ENCODE measurements around the gene ZDHHC8. TPM values are rescaled to one million over a fixed set of nuclear protein-coding genes. Genes with fewer than 3 reads are reported as not detected.

The ZDHHC8 gene
- total RNA-seq, 1 experiment from 2014 or later = 89.3 TPM

- CTCF ChIA-PET = no interaction called here
These were observed 33.3 kb downstream of the ZDHHC8 start for GRCh38 chr22:20164863-20165262.

GRCh38 chr22:20165421-20165820 lies 33.8 kb downstream of the ZDHHC8 start:
- no peaks in the 10 kb centered on the region for H3K4me1 ChIP-seq (ENCODE audit: control insufficient read depth in 1 of 2, insufficient read depth in 2 of 2, low read length in 2 of 2)
- no peaks in the 10 kb centered on the region for H4K20me1 ChIP-seq (ENCODE audit: insufficient read depth)
- H3K9me2 ChIP-seq (ENCODE audit: insufficient read depth) = no peaks in the 10 kb centered on the region
- ATAC-seq (no peak), DNase-seq (ENCODE audit: low read depth, low spot score) (no peak)
- ChIA-PET CTCF (no interaction called here), POLR2A (no interaction called here), RAD21 (ENCODE audit: low non-redundant PET in 1 of 2, low total read pairs in 2 of 2, uncharacterized antibody in 2 of 2, unreplicated experiment in 2 of 2) (no interaction called here)
- no peak for TF ChIP-seq EGR1 (IDR thresholded peaks at IDR 0.05; ENCODE audit: low read depth)
- no peak for TF ChIP-seq EZH2 (IDR thresholded peaks at IDR 0.05)
- TF ChIP-seq YY1 (IDR thresholded peaks at IDR 0.05; ENCODE audit: extremely low read depth, insufficient replicate concordance, low read depth, low read length) = no peak
- no peak for TF ChIP-seq SP1 (IDR thresholded peaks at IDR 0.05; ENCODE audit: low read depth)
- TF ChIP-seq SRF (IDR thresholded peaks at IDR 0.05; ENCODE audit: low read depth) = no peak
- no peak for TF ChIP-seq TCF7L2 (IDR thresholded peaks at IDR 0.05; ENCODE audit: borderline replicate concordance, extremely low read depth, insufficient read depth, insufficient read length)
- no peak overlapping the region for H3K9ac ChIP-seq (ENCODE audit: low read length)
- BruUV-seq (replicated peaks) = no TSS peak
- no peak overlapping the region for H2AFZ ChIP-seq (ENCODE audit: low read depth, low read length, poor library complexity, severe bottlenecking)
- no peak overlapping the region for H3K4me2 ChIP-seq (ENCODE audit: low read length)
- H3K4me3 ChIP-seq (replicated peaks in 1 of 2; ENCODE audit: low read depth in 1 of 2, low read length in 2 of 2) = no peak overlapping the region
- H3K79me2 ChIP-seq (ENCODE audit: insufficient read depth, low read length) = no peaks in the 10 kb centered on the region
- no peaks in the 10 kb centered on the region for H3K27me3 ChIP-seq (ENCODE audit: insufficient read depth, low read length)
- intact Hi-C loops (cut with micrococcal nuclease) = no loop called here
- no peaks in the 10 kb centered on the region for H3K36me3 ChIP-seq (ENCODE audit: control insufficient read depth in 1 of 2, insufficient read depth in 2 of 2, low read length in 2 of 2)
- no peaks in the 10 kb centered on the region for H3K9me3 ChIP-seq (ENCODE audit: control insufficient read depth in 1 of 2, insufficient read depth in 1 of 2, low read depth in 1 of 2, low read length in 2 of 2)
- H3K27ac ChIP-seq (ENCODE audit: low read depth, low read length) = no peak overlapping the region

More at GRCh38 chr22:20164863-20165262, 33.3 kb downstream of the ZDHHC8 start:
- Histone ChIP-seq H3K9ac (ENCODE audit: low read length) (no peak overlapping the region), H3K27ac (ENCODE audit: low read depth, low read length) (no peak overlapping the region), H2AFZ (ENCODE audit: low read depth, low read length, poor library complexity, severe bottlenecking) (no peak overlapping the region), H4K20me1 (ENCODE audit: insufficient read depth) (no peaks in the 10 kb centered on the region), H3K4me2 (ENCODE audit: low read length) (no peak overlapping the region), H3K27me3 (ENCODE audit: insufficient read depth, low read length) (no peaks in the 10 kb centered on the region), H3K9me2 (ENCODE audit: insufficient read depth) (no peaks in the 10 kb centered on the region), H3K36me3 (ENCODE audit: control insufficient read depth in 1 of 2, insufficient read depth in 2 of 2, low read length in 2 of 2) (no peaks in the 10 kb centered on the region), H3K4me3 (replicated peaks in 1 of 2; ENCODE audit: low read depth in 1 of 2, low read length in 2 of 2) (no peak overlapping the region), H3K4me1 (ENCODE audit: control insufficient read depth in 1 of 2, insufficient read depth in 2 of 2, low read length in 2 of 2) (no peaks in the 10 kb centered on the region), H3K79me2 (ENCODE audit: insufficient read depth, low read length) (no peaks in the 10 kb centered on the region), H3K9me3 (ENCODE audit: control insufficient read depth in 1 of 2, insufficient read depth in 1 of 2, low read depth in 1 of 2, low read length in 2 of 2) (no peaks in the 10 kb centered on the region)
- DNase-seq (ENCODE audit: low read depth, low spot score) (no peak), ATAC-seq (no peak)
- ChIA-PET RAD21 (ENCODE audit: low non-redundant PET in 1 of 2, low total read pairs in 2 of 2, uncharacterized antibody in 2 of 2, unreplicated experiment in 2 of 2) (no interaction called here), POLR2A (no interaction called here)
- BruUV-seq (replicated peaks) = no TSS peak
- no peak for TF ChIP-seq ZNF274 (IDR thresholded peaks at IDR 0.05; ENCODE audit: low read depth, low read length)
- no peak for TF ChIP-seq RAD21 (IDR thresholded peaks at IDR 0.05; ENCODE audit: low read depth)
- no peak for TF ChIP-seq CBX3 (IDR thresholded peaks at IDR 0.05; ENCODE audit: low read depth)
- TF ChIP-seq ZBTB33 (IDR thresholded peaks at IDR 0.05; ENCODE audit: extremely low read depth, insufficient replicate concordance, low read length) = no peak
- TF ChIP-seq ZFX (IDR thresholded peaks at IDR 0.05) = no peak
- intact Hi-C loops (cut with micrococcal nuclease) = no loop called here

Measured in HCT116 (cell line).